ENCODE results near the gene KLHDC1.
A peak's percentile ranks its signal among the peaks of the same experiment; 100 is the strongest.
"Not testable (repeated sequence)": the region's sequence is repeated elsewhere in the genome, so short reads cannot be mapped to it uniquely, and the experiment has no call there.

The KLHDC1 gene

DNA sequence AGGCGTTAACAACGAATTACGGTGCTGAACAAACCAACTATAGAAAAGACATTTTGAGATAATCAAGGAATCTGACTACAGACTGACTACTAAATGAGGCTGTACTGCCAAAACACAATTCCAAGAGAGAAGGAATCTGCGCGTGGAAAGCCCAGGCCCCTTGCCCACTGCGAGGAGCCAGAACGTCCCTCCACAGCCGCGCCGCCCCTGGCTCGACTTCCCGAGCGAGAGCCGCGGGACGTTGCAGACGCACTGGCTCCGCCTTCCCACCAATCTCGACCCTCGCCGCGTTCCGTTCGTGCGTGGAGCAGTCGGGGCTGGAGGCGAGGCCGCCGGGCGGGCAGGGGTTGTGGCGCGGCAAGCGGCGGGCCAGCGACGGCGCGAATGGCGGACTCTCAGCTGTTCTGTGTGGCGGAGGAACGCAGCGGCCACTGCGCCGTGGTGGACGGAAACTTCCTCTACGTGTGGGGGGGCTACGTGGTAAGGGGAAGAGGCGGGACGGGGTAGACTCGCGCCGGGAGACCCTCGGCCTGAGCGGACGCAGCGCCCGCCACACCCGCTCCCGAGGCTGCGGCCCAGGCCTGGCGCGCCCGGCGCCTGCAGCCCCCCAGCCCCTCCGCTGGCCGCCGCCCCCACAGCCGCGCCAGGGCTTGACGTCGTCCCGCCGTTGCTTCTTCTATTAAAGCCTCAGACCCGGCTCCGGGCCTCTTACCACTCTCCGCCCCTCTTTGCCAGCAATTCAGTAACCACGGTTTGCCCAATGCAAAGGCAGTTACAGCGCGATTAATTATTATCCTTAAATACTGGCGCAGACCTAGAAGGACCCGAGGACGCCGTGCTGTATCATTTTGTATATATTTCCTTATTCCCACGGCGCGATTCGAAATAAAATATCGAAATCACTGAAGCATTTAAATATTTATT, at the start of gene KLHDC1:
KLHDC1 (plus strand) TSS at position 310 of the 924 bp plus-strand sequence; CDS start at position 385, 75 bp downstream.
- DNase-seq (ENCODE audit: low read depth in 1 of 2, low spot score in 1 of 2) = peak; percentile 62 to 66

DNA sequence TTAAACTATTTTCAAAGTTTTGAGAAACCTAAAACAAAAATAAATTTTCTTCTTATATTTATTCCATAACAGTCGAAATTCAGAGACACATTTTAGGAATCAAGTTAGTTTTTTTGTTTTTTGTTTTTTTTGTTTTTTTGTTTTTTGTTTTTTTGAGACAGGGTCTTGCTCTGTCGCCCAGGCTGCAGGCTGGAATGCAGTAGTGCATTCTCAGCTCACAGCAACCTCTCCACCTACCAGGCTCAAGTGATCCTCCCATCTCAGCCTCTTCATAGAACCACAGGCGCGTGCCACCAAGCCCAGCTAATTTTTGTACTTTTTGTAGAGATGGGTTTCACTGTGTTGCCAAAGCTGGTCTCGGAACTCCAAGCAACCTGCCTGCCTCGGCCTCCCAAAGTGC, 39.4 kb upstream of the KLHDC1 start:
- no peak for DNase-seq (ENCODE audit: low read depth in 1 of 2, low spot score in 1 of 2)

DNA sequence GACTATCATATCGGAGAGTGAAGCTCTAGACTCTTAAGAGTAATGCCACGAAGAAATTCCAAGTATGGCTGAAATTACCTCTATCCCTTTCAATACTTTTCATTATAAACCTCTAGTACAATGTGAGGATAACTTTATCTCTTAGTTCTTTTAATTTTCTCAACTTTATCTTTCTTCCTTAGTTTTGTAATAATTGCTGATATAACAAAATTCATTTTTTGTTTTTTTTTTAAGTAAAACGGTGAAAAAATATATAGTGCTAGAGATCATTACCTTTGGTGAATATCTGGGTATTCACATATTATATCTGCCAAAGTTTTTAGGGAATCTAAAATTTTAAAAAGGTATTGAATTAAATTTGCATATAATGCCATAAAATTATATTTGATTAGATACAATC, 38.4 kb upstream of the KLHDC1 start:
- no peak for DNase-seq (ENCODE audit: low read depth in 1 of 2, low spot score in 1 of 2)

- DNase-seq (ENCODE audit: low read depth in 1 of 2, low spot score in 1 of 2) = not testable (repeated sequence)
Measured at GRCh38 chr14:49657500-49657899, 35.4 kb upstream of the KLHDC1 start.

- DNase-seq (ENCODE audit: low read depth in 1 of 2, low spot score in 1 of 2) = no peak
Measured at GRCh38 chr14:49659526-49660455, 33.1 kb upstream of the KLHDC1 start.

- DNase-seq (ENCODE audit: low read depth in 1 of 2, low spot score in 1 of 2) = no peak
Measured at GRCh38 chr14:49670475-49670874, 22.4 kb upstream of the KLHDC1 start.

GRCh38 chr14:49673586-49673985, 19.3 kb upstream of the KLHDC1 start:
- DNase-seq (ENCODE audit: low read depth in 1 of 2, low spot score in 1 of 2) = no peak

DNA sequence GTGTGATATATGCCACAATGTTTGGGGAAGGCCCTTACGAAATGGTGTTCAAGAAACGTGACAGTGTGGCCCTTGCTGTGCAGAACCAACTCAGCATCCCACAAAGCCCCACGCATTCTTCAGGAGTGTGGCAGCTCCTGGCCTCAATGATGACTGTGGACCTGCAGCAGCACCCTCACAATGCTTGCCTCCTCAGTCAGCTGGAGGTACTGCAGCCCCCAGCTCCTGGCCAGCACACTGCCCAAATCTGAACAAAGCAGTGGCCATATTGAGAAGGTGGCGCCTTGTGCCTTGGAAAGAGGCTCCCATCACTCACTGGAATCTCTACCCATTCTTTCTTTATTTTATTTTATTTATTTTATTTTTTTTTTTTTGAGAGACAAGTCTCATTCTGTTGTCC, 15.3 kb upstream of the KLHDC1 start:
- no peak for DNase-seq (ENCODE audit: low read depth in 1 of 2, low spot score in 1 of 2)

GRCh38 chr14:49679271-49679670, 13.6 kb upstream of the KLHDC1 start:
- no peak for DNase-seq (ENCODE audit: low read depth in 1 of 2, low spot score in 1 of 2)

GRCh38 chr14:49686425-49686824, 6.5 kb upstream of the KLHDC1 start:
- DNase-seq (ENCODE audit: low read depth in 1 of 2, low spot score in 1 of 2) = no peak

DNA sequence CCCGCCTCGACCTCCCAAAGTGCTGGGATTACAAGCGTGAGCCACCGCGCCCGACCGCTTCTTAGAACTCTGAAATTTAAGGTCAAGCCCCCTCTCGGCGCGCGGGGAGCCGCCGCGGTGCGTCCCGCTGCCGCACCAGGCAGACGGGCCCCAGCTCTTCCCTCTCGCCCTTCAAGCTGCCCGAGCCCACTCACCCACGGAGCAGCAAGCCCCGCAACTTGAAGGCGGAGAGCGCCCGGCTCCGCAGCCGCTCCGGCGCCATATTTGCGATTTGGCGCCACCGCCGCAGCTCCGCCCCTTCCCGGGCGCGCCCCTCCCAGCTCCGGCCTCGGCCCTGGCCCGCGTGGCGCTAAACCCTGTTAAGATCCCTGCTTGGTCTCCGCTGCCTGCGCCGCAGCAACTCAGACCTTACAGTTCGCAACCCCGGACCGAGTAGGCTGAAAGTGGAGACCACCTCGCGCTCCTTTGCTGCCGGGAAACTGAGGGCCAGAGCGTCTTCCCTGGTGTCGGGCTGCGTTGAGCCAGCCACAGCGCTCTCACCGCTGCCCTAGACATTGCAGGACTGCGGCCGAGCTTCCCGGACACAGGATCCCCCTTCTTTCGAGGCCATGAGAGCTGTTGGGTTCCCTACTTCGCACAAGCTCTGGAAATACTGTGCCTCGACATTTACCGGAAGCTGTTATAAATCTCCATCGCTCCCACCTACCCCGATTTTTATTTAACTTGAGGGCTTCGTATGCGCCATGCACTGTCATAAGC, 4.8 kb upstream of the KLHDC1 start, which contains the start of gene POLE2:
POLE2 (minus strand) TSS at position 273 of the 759 bp plus-strand sequence; CDS start at position 262, 11 bp downstream.
- peak; percentile 52 to 60 for DNase-seq (ENCODE audit: low read depth in 1 of 2, low spot score in 1 of 2)

DNA sequence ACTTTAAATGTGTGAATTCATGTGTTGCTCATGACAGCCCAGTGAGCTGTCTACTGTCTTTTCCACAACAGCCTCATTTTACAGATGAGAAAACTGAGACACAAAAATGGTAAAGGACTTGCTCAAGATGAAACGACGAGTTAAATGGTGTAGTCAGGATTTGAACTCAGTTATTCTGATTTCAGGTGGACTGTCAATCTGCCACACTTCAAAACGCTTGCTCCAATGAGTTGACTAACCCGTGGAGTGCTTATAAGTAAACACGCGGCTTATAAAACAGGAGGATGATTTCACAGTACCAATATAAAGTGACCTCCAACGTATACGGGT, 4.3 kb upstream of the KLHDC1 start:
- no peak for DNase-seq (ENCODE audit: low read depth in 1 of 2, low spot score in 1 of 2)

DNA sequence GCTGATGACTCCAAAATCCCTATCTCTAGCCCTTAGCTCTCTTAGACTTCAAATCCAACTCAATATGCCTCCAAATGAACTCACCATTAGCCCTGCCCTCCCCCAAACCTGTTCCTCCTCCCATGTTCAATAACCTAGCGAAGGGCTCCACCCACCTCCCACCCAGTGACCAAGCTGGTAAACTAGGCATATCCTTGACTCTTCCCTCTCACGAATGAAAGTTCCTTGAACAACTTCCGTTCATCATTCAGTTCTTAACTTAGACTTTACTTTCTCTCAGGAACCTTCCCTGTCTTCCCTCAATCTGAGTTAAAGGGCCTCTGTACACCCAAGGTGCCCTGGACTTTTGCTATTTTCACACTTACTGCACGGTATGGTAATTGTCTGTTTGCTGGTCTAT, 1.9 kb upstream of the KLHDC1 start:
- no peak for DNase-seq (ENCODE audit: low read depth in 1 of 2, low spot score in 1 of 2)

DNA sequence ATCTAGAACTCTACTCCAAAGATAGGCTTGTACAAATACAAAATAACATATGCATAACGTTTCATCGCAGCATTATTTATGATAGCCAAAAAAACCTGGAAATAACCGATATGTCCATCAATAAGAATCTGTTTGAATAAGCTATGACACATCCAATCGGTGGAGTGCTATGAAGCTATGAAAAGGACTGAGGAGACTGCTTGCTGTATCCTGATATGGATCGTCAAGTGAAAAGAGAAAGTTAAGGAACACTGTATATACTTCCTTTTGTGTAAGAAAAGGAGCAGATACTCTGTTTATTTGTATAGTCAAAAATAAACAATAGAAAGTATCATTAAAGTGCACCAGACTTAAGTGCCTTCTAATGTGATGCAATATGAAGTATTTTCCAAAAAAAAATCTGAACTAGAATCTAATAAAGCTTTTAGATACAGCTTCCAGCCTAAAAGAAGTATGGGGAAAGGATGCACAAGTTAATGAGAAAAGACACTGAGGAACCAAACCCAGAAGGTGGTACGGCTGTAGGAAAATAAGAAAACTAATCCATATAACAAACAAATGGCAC, 645 bp upstream of the KLHDC1 start:
- no peak for DNase-seq (ENCODE audit: low read depth in 1 of 2, low spot score in 1 of 2)

GRCh38 chr14:49693735-49694124, 810 bp downstream of the KLHDC1 start:
- not testable (repeated sequence) for DNase-seq (ENCODE audit: low read depth in 1 of 2, low spot score in 1 of 2)

DNA sequence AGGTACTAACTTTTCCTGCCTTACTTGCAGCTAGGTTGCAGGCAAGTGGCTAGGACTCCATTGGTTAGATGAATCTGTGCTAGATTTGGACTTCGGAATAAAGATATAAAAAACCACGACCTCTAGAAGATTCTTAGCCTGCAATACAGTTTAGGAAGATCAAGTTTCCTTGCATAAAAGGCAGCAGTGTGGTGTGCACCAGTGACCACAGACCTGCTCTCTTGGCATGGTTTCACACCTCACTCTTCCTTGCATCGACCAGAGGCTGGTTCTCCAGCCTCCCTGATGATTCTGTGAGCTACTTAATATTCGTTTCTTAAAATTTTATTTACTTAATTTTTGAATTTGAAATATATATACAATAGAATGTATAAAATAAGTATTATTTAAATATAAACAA, 9.8 kb downstream of the KLHDC1 start:
- DNase-seq (ENCODE audit: low read depth in 1 of 2, low spot score in 1 of 2) = no peak

GRCh38 chr14:49703965-49704364, 11.0 kb downstream of the KLHDC1 start:
- DNase-seq (ENCODE audit: low read depth in 1 of 2, low spot score in 1 of 2) = no peak

DNA sequence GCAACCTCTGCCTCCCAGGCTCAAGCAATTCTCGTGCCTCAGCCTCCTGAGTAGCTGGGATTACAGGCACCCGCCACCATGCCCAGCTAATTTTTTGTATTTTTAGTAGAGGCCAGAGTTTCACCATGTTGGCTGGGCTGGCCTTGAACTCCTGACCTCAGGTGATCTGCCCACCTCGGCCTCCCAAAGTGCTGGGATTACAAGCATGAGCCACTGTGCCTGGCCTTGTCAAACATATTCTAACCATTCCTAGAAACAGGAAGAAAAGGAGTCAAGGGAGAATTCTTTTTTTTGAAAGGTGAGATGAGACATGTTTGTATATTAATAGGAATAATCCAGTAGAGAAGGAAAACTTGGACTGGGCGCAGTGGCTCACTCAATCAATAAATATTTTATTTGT, 11.6 kb downstream of the KLHDC1 start:
- not testable (repeated sequence) for DNase-seq (ENCODE audit: low read depth in 1 of 2, low spot score in 1 of 2)

DNA sequence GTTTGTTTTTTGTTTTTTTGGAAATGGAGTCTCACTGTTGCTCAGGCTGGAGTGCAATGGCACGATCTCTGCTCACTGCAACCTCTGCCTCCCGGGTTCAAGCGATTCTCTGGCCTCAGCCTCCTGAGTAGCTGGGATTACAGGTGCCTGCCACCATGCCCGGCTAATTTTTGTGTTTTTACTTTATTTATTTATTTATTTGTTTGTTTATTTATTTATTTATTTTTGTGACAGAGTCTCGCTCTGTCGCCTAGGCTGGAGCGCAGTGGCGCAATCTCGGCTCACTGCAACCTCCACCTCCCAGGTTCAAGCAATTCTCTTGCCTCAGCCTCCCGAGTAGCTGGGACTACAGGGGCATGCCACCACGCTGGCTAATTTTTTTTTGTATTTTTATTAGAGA, 18.1 kb downstream of the KLHDC1 start:
- not testable (repeated sequence) for DNase-seq (ENCODE audit: low read depth in 1 of 2, low spot score in 1 of 2)

- DNase-seq (ENCODE audit: low read depth in 1 of 2, low spot score in 1 of 2) = no peak
Measured at GRCh38 chr14:49720744-49721143, 27.8 kb downstream of the KLHDC1 start.

Data from activated T-helper 1 cell treated with anti-CD3 and anti-CD28 coated beads, Interleukin-2, amount 50 U/mL, for 16 hours (primary cell).